Naive thymus-derived CD4-positive, alpha-beta T cell (primary cell): ENCODE results near the gene ITGBL1. TPM values are rescaled to one million over a fixed set of nuclear protein-coding genes. Genes with fewer than 3 reads are reported as not detected.

ENCODE experiments used
- ATAC-seq: fragments of 150-1000 bp; cut with Tn5 transposase; 2 replicates; pipeline ENCODE4 v1.10.0; 2021; ENCODE audit warnings: mild to moderate bottlenecking, moderate library complexity
- CTCF ChIA-PET: fragments of 350-600 bp; sonication (Branson Sonifier 250); formaldehyde crosslinking; loops from one replicate; lab custom pipeline; 2021; ENCODE audit warnings: antibody characterized with exemption; lab: Charles Lee
- POLR2A ChIA-PET: fragments of 350-600 bp; sonication (Branson Sonifier 250); formaldehyde crosslinking; loops from one replicate; lab custom pipeline; 2021; ENCODE audit warnings: antibody characterized with exemption, inconsistent platforms; lab: Charles Lee
- DNase-seq, 9 donors: peaks; one replicate each; pipeline versions ENCODE4 v3.0.0 to v3.0.0-alpha.2; 2020 to 2022; ENCODE audit warnings: mixed read lengths in 1 of 9
- H3K27ac ChIP-seq: one replicate; pipeline ENCODE4 v1.7.0; 2013; ENCODE audit warnings: mild to moderate bottlenecking, low read depth, low read length, moderate library complexity
- H3K27me3 ChIP-seq, 2 donors: one replicate each; pipeline ENCODE4 v1.7.0; 2013; ENCODE audit warnings: low read length in 2 of 2, mild to moderate bottlenecking in 2 of 2, moderate library complexity in 2 of 2; ENCODE audit not compliant: control insufficient read depth in 2 of 2, insufficient read depth in 2 of 2
- H3K36me3 ChIP-seq, 3 experiments: 1 replicate in 2 of 3; 2 replicates in 1 of 3; pipeline ENCODE4 v1.7.0; 2013; ENCODE audit warnings: low read length in 3 of 3, mild to moderate bottlenecking in 3 of 3, moderate library complexity in 1 of 3; ENCODE audit not compliant: insufficient read depth in 3 of 3, control insufficient read depth in 2 of 3
- H3K4me1 ChIP-seq, 2 donors: one replicate each; pipeline ENCODE4 v1.7.0; 2013; ENCODE audit warnings: low read length in 2 of 2, mild to moderate bottlenecking in 2 of 2, moderate library complexity in 1 of 2; ENCODE audit not compliant: control insufficient read depth in 2 of 2, insufficient read depth in 2 of 2
- H3K4me3 ChIP-seq: 2 replicates; pipeline ENCODE4 v1.7.0; 2013; ENCODE audit warnings: mild to moderate bottlenecking, low read length
- H3K9me3 ChIP-seq, 3 experiments: 1 replicate in 2 of 3; 2 replicates in 1 of 3; pipeline ENCODE4 v1.7.0; 2013; ENCODE audit warnings: low read length in 3 of 3; ENCODE audit not compliant: control insufficient read depth in 2 of 3
- H3K27ac Mint-ChIP-seq, 9 donors: one replicate each; pipeline ENCODE4 v1.8.0; 2020 to 2022; ENCODE audit warnings: mixed read lengths in 9 of 9, mild to moderate bottlenecking in 8 of 9, moderate library complexity in 5 of 9, inconsistent platforms in 2 of 9
- H3K27me3 Mint-ChIP-seq, 5 donors: one replicate each; pipeline ENCODE4 v1.8.0; 2021 to 2022; ENCODE audit warnings: mixed read lengths in 5 of 5, mild to moderate bottlenecking in 1 of 5
- H3K36me3 Mint-ChIP-seq, 5 donors: one replicate each; pipeline ENCODE4 v1.8.0; 2020 to 2022; ENCODE audit warnings: mixed read lengths in 5 of 5, mild to moderate bottlenecking in 3 of 5, inconsistent platforms in 1 of 5
- H3K4me1 Mint-ChIP-seq, 7 donors: one replicate each; pipeline ENCODE4 v1.8.0; 2020 to 2022; ENCODE audit warnings: mixed read lengths in 7 of 7, mild to moderate bottlenecking in 3 of 7, inconsistent platforms in 1 of 7
- H3K4me3 Mint-ChIP-seq, 10 donors: one replicate each; pipeline ENCODE4 v1.8.0; 2020 to 2022; ENCODE audit warnings: mild to moderate bottlenecking in 10 of 10, mixed read lengths in 10 of 10, moderate library complexity in 6 of 10, inconsistent platforms in 2 of 10
- H3K9me3 Mint-ChIP-seq, 11 donors: one replicate each; pipeline ENCODE4 v1.8.0; 2020 to 2022; ENCODE audit warnings: mixed read lengths in 11 of 11, mild to moderate bottlenecking in 4 of 11, inconsistent platforms in 1 of 11, moderate library complexity in 1 of 11
- intact Hi-C, 2 donors: fragments of 100-400 bp; cut with micrococcal nuclease; formaldehyde crosslinking; loops; one replicate each; pipeline ENCODE4 v1.15.1; 2023
- polyA plus RNA-seq, 2 donors: library from polyadenylated mRNA; unstranded; fragments of 300-500 nt; fragmentation: Illumina TruSeq; gene quantifications; one replicate each; pipeline ENCODE4 v1.2.3, GENCODE V29; 2021
- total RNA-seq, 6 experiments: library from RNA in 5 of 6; stranded (reverse) in 5 of 6; gene quantifications; 1 replicate in 5 of 6; 2 replicates in 1 of 6; pipeline ENCODE4 v1.2.3 and lab custom pipeline; 2021 to 2026

ITGBL1 gene
- total and polyA plus RNA-seq, 7 experiments from 2014 or later: not detected

DNA sequence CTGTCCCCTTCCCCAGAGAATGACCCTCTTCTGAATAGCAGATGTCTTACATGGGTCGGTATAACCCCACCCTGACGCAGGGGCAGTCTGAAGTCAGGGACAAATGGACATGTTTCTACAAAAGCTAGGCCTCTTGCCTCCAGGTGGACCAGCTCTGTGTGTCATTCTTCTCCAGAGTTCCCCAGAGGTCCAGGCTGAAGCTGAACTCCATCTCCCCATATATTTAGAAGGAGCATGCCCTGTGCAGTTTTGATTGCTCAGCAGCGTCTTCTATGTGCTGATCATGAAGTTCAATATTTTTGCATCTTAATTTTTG, 27.4 kb upstream of the ITGBL1 start:
- Histone ChIP-seq H3K9me3 (no peaks in the 10 kb centered on the region), H3K4me3 (no peak overlapping the region), H3K36me3 (no peaks in the 10 kb centered on the region), H3K27ac (no peak overlapping the region), H3K4me1 (no peaks in the 10 kb centered on the region), H3K27me3 (no peaks in the 10 kb centered on the region)
- no peak for DNase-seq
- peaks cover 0 to 2% (median 0%) of the 10 kb centered on the region in 11 donors for H3K9me3 Mint-ChIP-seq
- CTCF ChIA-PET: no interaction called here
- ATAC-seq: no peak
- H3K27me3 Mint-ChIP-seq: peaks cover 0 to 16% (median 7%) of the 10 kb centered on the region in 5 donors
- H3K27ac Mint-ChIP-seq: no peak overlapping the region
- H3K36me3 Mint-ChIP-seq: no peaks in the 10 kb centered on the region
- intact Hi-C loops: no loop called here
- POLR2A ChIA-PET: no interaction called here
- no peaks in the 10 kb centered on the region for H3K4me1 Mint-ChIP-seq
- no peak overlapping the region for H3K4me3 Mint-ChIP-seq

DNA sequence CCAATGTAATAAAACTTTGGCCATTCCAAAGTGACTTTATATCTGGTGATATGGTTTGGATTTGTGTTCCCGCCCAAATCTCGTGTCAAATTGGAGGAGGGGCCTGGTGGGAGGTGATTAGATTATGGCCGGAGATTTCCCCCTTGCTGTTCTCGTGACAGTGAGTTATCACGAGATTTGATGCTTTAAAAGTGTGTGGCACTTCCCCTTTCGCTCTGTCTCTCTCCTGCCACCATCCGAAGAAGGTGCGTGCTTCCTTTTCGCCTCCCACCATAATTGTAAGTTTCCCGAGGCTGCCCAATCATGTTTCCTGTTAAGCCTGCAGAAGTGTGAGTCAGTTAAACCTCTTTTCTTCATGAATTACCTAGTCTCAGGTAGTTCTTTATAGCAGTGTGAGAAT, 26.9 kb upstream of the ITGBL1 start:
- ATAC-seq (no peak), DNase-seq (no peak)
- Histone ChIP-seq H3K4me3 (no peak overlapping the region), H3K4me1 (no peaks in the 10 kb centered on the region), H3K9me3 (no peaks in the 10 kb centered on the region), H3K36me3 (no peaks in the 10 kb centered on the region), H3K27ac (no peak overlapping the region), H3K27me3 (no peaks in the 10 kb centered on the region)
- Mint-ChIP-seq H3K27me3 (peaks cover 0 to 14% (median 5%) of the 10 kb centered on the region in 5 donors), H3K4me1 (no peaks in the 10 kb centered on the region), H3K27ac (no peak overlapping the region), H3K9me3 (peaks cover 0 to 2% (median 0%) of the 10 kb centered on the region in 11 donors), H3K36me3 (no peaks in the 10 kb centered on the region), H3K4me3 (no peak overlapping the region)
- intact Hi-C loops: no loop called here
- ChIA-PET CTCF (no interaction called here), POLR2A (no interaction called here)

DNA sequence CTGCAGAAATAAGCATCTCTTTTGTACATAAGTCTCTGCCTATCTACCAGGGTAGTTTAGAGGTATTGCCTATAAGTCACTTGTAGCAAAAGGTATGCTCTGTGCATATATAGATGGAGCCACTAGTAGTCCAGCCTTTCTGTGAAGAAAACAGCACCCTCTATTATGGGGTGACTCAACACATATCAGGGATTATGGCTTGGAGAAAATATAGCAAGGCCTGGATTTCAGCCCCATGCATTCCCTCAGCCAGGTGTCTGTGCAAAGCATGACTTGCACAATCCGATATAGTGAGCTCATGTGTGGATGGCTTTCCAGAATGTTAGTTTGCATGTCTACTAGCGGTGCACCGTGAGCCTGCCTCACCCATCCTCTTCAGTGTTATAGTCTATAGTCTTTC, 22.7 kb upstream of the ITGBL1 start:
- H3K27ac Mint-ChIP-seq: no peak overlapping the region
- peaks cover 0 to 2% (median 0%) of the 10 kb centered on the region in 11 donors for H3K9me3 Mint-ChIP-seq
- ChIA-PET POLR2A (no interaction called here), CTCF (no interaction called here)
- Histone ChIP-seq H3K27me3 (peaks cover 0 to 2% of the 10 kb centered on the region in 2 donors), H3K36me3 (no peaks in the 10 kb centered on the region), H3K4me1 (no peaks in the 10 kb centered on the region), H3K9me3 (no peaks in the 10 kb centered on the region), H3K27ac (no peak overlapping the region), H3K4me3 (no peak overlapping the region)
- no peaks in the 10 kb centered on the region for H3K4me1 Mint-ChIP-seq
- peaks cover 0 to 24% (median 15%) of the 10 kb centered on the region in 5 donors for H3K27me3 Mint-ChIP-seq
- no peak for DNase-seq
- H3K36me3 Mint-ChIP-seq: no peaks in the 10 kb centered on the region
- intact Hi-C loops: no loop called here
- ATAC-seq: no peak
- no peak overlapping the region for H3K4me3 Mint-ChIP-seq

DNA sequence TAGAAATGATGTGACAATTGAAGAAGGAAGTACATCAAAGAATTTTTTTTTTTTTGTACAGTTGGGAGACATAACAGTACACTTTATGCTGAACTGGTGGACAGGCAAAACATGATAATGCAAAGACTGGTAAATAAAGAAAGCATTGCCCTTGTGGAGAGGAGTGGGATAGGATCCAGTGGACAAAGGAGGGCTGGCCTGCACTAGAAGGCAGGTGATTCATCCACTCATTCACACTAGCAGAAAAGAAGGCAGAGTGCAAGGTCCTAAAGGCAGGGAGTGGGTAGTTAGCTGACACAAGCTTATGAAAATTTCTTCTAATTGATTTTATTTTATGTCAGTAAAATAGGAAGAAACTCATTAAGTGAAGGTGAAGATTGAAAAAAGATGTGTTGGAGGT, 18.6 kb upstream of the ITGBL1 start:
- Mint-ChIP-seq H3K4me3 (no peak overlapping the region), H3K27ac (no peak overlapping the region), H3K36me3 (no peaks in the 10 kb centered on the region), H3K4me1 (no peaks in the 10 kb centered on the region), H3K27me3 (peaks cover 0 to 21% (median 13%) of the 10 kb centered on the region in 5 donors), H3K9me3 (no peaks in the 10 kb centered on the region)
- intact Hi-C loops: no loop called here
- H3K27ac ChIP-seq: no peak overlapping the region
- peaks cover 0 to 2% of the 10 kb centered on the region in 2 donors for H3K27me3 ChIP-seq
- no peak for DNase-seq
- ChIA-PET CTCF (no interaction called here), POLR2A (no interaction called here)
- no peaks in the 10 kb centered on the region for H3K9me3 ChIP-seq
- no peaks in the 10 kb centered on the region for H3K36me3 ChIP-seq
- no peaks in the 10 kb centered on the region for H3K4me1 ChIP-seq
- H3K4me3 ChIP-seq: no peak overlapping the region
- ATAC-seq: no peak

DNA sequence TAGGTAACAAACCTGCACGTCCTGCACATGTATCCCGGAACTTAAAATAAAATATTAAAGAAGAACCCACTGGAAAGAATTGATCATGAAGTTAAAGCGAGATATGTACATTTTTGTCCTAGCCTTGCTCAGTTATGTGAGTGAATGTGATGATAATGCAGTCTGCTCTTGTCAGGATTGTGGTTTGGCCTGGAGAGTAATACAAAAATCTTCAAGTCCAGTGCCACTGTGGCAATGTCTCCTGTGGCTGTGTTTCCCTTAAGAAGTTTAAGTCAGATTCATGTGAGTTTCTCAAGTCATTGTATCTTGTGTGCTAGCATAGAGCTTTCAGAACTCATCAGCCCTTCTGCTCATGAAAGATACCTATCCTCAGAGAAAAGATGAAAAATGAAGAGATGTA, 18.0 kb upstream of the ITGBL1 start:
- intact Hi-C loops: no loop called here

DNA sequence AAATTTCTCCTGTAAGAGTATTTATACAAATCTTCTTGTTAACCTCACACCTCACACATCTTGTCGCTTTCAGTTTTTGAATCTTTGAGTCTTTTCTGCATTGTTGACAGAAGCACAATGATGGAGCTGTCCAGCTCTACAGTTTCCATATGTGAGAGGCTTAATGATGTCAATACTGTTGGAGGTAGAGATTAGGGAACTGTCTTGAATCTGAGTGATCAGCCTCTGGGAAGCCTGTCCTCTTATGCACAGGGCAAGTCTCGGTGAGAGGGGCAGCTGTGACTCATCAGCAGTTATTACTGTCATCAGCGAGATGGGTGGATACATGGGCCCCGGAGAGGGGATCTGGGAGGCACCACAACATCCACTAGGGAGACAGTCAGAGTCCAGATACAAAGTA, 4.6 kb upstream of the ITGBL1 start:
- Mint-ChIP-seq H3K36me3 (no peaks in the 10 kb centered on the region), H3K27ac (no peak overlapping the region), H3K27me3 (peaks cover 0 to 19% (median 9%) of the 10 kb centered on the region in 5 donors), H3K4me3 (no peak overlapping the region), H3K4me1 (no peaks in the 10 kb centered on the region), H3K9me3 (no peaks in the 10 kb centered on the region)
- Histone ChIP-seq H3K27ac (no peak overlapping the region), H3K4me3 (no peak overlapping the region), H3K27me3 (no peaks in the 10 kb centered on the region), H3K36me3 (no peaks in the 10 kb centered on the region), H3K4me1 (no peaks in the 10 kb centered on the region), H3K9me3 (no peaks in the 10 kb centered on the region)
- intact Hi-C loops: no loop called here
- POLR2A ChIA-PET: no interaction called here
- DNase-seq: no peak
- no peak for ATAC-seq
- CTCF ChIA-PET: no interaction called here

More for the DNA sequence above, 18.0 kb upstream of the ITGBL1 start:
- Mint-ChIP-seq H3K27ac (no peak overlapping the region), H3K27me3 (peaks cover 0 to 21% (median 12%) of the 10 kb centered on the region in 5 donors), H3K9me3 (no peaks in the 10 kb centered on the region), H3K36me3 (no peaks in the 10 kb centered on the region), H3K4me1 (no peaks in the 10 kb centered on the region), H3K4me3 (no peak overlapping the region)
- POLR2A ChIA-PET: no interaction called here
- Histone ChIP-seq H3K27ac (no peak overlapping the region), H3K36me3 (no peaks in the 10 kb centered on the region), H3K4me1 (no peaks in the 10 kb centered on the region), H3K9me3 (no peaks in the 10 kb centered on the region), H3K4me3 (no peak overlapping the region), H3K27me3 (peaks cover 0 to 2% of the 10 kb centered on the region in 2 donors)
- ATAC-seq (no peak), DNase-seq (no peak)
- CTCF ChIA-PET: no interaction called here

DNA sequence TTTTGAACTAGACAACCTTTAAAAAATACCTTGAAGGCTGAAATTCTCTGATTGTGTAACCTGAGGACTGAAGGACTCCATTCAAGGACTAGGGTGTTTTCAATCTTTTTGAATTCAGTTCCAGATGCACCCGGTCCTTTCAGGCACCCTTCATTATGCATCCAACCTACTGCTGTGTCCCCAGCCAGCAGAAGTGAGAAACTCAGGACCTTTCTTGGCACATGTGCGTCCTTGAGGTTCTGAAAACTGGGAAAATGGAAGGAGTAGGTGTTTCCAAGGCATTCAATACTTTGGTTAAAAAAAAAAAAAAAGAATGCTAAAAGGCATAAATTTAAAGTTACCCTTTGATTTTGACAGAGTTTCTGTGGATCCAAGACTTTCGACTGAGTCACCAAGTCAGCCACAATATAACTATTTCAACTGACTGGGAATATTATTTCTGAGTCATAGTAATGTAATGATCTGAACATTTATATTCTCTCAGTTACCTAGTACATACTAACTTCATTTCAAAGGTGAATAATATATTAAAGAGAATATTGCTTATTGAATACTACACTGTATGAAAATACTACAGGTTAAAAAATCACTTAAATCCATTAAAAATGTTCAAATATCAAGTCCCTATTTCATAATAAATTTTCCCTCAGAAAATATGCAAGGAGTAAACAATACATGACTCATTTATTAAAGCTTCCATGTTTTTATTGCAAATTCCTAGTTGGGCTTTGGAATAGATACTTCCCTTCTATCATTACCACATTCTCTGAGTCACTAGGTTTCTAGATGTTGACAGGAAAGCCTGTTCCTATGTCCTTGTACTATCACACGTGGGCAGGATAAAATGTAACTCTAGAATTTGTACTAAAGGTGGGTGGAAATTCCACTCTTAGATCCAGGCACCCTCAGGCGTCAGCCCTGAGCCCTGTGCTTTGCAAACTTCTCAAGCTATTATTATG, 2.4 kb upstream of the ITGBL1 start:
- no peak overlapping the region for H3K27ac ChIP-seq
- CTCF ChIA-PET: no interaction called here
- Mint-ChIP-seq H3K27me3 (peaks cover 13 to 39% (median 24%) of the 10 kb centered on the region in 5 donors), H3K36me3 (no peaks in the 10 kb centered on the region), H3K4me3 (no peak overlapping the region), H3K27ac (no peak overlapping the region), H3K9me3 (peaks cover 0 to 5% (median 0%) of the 10 kb centered on the region in 11 donors), H3K4me1 (peaks cover 0 to 9% (median 0%) of the 10 kb centered on the region in 7 donors)
- POLR2A ChIA-PET: no interaction called here
- no peak overlapping the region for H3K4me3 ChIP-seq
- H3K27me3 ChIP-seq: peaks cover 0 to 8% of the 10 kb centered on the region in 2 donors
- DNase-seq (no peak), ATAC-seq (no peak)
- H3K4me1 ChIP-seq: no peaks in the 10 kb centered on the region
- H3K9me3 ChIP-seq: no peaks in the 10 kb centered on the region
- intact Hi-C loops: no loop called here
- H3K36me3 ChIP-seq: no peaks in the 10 kb centered on the region
